ENCODE measurements around the gene IL27RA.

GRCh38 chr19:14056069-14056666, 24.6 kb downstream of the IL27RA start:
- TF ChIP-seq EZH2 (IDR thresholded peaks at IDR 0.05; ENCODE audit: low read depth) (no peak), CTCF (conservative IDR thresholded peaks at IDR 0.05) (no peak)
